Superior temporal gyrus (tissue), 1 donor: ENCODE data around the gene KRTAP5-7.

Experiments
- DNase-seq: peaks from one replicate; pipeline ENCODE4 v3.0.0-alpha.2; 2016; ENCODE audit errors: extremely low spot score

The KRTAP5-7 gene

DNA sequence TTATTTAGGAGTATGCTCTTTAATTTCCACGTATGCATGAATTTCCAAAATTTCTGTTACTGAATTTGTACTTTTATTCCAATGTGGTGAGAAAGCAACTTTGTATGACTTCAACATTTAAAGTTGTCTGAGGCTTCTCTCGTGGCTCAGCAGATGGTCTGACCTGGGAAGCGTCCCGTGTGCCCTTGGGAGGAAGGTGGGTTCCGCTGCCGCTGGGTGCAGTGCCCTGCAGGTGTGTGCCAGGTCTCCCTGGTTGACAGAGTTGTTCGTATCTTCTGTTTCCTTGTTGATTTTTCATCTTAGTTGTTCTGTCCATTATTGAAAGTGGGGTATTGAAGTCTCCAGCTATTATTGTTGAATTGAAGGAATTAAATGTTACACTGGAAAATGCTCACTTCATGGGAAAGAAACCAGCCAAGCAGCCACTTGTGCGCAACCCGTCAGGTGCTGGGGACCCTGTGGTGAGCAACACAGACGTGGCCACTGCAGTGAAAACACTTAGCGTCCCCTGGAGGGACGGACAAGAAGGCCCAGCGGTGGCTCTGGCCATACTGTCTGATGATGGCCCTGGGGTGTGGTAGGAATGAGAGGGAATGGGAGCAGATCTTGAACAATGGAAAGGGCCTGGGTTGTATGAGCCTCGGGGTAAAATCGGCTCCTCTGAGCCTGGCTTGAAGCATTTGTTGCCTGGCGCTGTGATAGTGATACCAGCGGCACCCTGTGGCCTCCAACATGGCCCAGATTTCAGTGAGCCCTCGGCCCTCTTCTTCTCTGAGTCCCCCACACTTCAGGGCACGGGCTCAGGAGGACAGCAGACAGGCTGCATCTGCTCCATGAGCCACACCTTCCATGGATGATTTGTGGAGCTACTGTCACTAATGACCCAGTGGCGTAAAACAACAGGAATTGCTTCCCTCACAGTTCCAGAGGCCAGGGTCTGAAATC lies 31.5 kb upstream of the KRTAP5-7 start:
- DNase-seq = no peak

DNA sequence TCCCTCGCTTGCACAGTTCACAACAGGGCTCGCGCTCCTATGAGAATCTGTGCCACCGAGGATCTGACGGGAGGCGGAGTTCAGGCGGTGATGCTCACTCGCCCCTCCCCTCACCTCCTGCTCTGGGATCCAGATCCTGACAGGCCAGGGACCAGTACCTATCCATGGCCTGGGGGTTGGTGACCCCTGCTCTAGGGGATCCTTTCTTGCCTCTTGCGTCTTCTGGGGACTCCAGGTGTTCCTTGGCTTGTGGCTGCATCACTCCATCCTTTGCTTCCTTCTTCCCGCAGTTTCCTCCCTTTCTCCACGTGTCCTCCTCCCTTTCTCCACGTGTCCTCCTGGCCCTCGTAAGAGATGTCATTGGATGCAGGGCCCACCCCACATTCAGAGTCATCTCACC lies 30.6 kb upstream of the KRTAP5-7 start:
- DNase-seq = no peak

DNA sequence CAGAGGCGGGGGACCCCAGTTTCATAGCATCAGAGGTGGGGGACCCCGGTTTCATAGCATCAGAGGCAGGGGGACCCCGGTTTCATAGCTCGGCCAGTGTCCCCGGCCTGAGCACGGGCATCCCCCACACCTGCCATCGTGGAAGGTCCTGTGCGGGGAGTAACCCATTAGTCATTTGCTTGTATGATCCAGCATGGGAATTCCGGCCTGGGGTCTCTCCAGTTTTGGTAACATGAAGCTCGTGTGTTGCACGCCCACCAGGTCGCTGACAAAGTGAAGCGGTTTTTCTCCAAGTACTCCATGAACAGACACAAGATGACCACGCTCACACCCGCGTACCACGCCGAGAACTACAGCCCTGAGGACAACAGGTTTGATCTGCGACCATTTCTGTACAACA lies 29.0 kb upstream of the KRTAP5-7 start:
- no peak for DNase-seq

DNA sequence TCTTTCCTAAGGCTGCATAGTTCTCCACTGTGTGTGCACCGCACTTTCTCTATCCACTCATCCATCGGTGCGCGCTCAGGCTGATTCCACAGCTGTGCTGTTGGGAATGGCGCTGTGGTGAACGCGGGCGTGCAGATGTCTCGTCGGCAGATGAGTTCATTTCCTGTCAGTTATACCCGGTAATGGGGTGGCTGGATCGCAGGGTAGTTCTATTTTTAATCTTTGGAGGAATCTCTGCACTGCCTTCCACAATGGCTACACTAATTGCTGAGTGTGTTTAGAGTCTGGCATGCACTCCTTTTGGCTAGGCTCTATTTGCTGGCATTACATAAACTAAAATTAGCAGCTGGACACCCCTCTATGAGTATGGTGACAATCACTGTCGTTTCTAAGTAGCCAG lies 27.9 kb upstream of the KRTAP5-7 start:
- no peak for DNase-seq

DNA sequence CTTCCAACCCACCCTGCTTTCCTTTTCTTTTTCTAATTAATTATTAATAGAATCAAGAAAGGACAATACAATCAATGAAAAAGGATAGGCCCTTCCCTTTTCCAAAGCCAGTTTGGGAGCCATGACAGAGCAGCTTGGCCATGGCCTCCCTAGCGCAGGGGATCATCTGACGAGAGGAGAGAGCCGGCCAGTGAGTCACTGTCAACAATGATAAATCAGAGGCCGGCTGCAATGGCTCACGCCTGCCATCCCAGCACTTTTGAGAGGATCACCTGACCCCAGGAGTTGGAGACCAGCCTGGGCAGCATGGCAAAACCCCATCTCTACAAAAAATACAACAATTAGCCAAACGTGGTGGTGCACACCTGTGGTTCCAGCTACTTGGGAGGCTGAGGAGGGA lies 27.5 kb upstream of the KRTAP5-7 start:
- DNase-seq = no peak

DNA sequence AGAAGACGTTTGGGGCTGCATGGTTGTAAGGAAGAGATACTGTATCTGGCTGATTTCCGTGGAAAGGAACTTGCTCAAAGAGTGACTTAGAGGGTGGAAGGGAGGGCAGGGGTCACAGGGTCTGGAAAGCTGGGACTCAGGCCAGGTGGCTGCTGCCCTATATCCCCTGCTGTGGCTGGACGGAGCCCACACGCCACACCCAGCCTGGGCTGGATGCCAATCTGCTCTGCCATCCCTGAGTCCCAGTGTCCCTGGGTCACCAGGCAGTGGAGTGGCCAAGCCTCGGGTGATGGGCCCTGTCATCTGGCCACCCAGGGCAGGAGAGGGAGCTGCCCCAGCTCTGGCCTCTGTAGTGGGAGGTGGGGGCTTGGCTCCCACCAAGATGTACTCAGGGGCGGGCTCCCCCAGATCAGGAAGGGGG lies 26.5 kb upstream of the KRTAP5-7 start:
- no peak for DNase-seq

DNA sequence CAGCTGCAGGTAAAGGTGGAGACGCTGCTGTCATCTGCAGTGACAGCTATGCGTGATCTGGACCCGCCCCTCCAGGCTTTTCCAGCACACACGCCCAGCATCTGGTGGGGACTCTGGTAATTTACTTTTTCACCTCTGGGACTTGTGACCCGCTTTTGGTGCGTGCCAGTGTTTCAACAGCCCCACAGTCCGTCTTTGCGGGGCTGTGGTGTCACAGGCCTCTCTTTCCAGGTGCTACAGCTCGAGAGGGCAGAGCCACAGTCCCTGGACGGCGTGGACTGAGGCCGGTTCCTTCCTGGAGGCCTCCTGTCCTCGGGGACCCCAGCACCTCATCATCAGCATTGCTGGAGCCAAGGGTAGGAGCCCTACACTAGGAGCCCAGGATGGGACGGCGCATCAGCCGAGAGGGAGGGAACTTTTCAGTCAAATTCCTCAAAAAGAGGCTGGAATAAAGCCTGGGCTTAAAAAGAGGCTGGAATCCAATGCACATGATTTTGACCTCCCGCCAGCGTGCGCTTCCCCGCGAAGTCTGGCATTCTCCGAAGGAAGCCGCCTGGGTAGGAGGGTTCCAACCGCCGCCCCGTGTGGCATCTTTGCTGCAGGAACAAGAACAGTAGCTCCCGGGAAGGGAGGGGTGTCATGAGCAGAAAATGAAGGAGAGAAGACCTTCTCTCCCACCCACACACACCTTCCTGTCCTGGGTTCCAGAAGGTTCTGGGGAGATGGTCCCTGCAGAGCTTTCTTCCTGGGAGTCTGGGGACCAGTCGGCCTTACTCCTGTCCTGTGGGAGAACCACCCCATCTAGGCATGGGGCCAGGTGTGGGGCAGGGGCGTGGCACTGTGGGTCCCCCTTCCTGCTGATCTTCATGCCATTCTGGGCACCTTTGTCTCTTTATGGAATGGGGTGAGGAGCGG lies 25.7 kb upstream of the KRTAP5-7 start:
- DNase-seq = no peak

DNA sequence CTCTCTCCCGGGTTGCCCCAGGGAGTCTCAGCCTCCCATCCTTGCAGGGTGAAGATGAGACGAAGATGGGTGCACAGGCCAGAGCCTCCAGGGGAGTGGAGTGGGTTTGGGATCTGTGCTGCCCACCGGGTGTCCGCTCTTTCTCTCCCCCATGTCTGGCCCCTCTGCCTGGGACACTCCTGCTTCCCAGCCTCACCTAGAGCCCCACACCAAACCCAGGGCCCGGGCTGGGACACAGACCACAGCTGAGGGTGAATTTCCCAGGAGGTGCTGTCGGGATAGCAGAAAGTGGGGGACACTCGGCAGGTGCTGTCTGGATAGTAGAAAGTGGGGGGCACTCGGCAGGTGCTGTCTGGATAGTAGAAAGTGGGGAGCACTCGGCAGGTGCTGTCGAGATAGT lies 25.0 kb upstream of the KRTAP5-7 start:
- no peak for DNase-seq

DNA sequence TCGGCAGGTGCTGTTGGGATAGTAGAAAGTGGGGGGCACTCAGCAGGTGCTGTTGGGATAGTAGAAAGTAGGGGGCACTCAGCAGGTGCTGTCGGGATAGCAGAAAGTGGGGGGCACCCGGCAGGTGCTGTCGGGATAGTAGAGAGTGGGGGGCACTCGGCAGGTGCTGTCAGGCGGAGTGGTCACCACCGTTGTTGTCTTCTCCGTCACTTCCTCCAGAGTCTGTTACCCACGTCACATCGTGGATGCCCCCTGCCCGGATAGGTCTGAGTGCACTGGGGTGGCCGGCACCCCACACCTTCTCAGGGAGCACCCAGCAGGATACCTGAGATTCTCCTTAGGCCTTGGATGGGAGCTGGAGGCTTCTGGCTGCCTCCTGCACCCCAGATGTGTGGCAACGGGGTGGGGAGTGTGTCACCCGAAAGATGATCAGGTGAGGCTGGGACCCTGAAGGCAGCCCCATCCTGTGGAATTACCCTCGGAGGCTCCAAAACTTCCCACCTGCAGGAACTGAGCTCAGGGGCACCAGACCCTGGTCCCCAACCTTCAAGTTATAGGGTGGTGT lies 24.1 kb upstream of the KRTAP5-7 start:
- DNase-seq = no peak

DNA sequence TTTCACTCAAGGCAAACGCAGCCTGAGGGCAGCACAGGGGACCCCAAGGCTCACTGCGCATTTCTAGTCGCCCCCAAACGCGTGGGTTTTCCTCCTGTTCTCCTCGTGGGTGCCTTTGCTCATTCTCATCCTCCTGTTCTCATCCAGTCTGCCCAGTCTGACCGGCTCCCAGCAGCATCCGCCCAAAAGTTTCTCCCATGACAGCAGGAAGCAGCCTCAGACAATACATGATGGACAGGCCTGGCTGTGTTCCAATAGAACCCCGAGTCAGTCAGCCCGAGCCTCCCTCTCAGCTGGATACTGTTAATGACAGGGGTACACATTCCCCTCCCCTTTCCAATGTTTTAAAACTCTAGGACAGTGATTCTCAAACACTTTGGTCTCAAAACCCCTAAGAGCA lies 22.5 kb upstream of the KRTAP5-7 start:
- DNase-seq = no peak

DNA sequence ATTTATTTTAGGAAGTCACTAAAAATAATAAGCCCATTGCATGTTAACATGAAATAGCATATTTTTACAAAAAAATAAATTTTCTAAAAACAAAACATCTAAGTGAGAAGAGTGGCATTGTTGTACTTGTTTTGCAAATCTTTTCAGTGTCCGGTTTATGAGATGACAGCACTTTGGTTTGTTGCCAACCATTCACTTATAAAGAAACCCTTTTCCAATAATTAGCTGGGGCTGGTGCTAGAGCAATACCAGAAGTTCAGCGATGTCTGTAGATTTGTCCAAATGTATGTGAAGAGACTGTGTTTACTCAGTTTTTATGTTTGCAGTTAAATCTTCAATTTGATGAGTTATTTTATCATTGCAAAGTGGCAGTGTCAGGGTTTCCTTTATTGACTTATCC lies 22.1 kb upstream of the KRTAP5-7 start:
- peak; percentile 35 for DNase-seq

DNA sequence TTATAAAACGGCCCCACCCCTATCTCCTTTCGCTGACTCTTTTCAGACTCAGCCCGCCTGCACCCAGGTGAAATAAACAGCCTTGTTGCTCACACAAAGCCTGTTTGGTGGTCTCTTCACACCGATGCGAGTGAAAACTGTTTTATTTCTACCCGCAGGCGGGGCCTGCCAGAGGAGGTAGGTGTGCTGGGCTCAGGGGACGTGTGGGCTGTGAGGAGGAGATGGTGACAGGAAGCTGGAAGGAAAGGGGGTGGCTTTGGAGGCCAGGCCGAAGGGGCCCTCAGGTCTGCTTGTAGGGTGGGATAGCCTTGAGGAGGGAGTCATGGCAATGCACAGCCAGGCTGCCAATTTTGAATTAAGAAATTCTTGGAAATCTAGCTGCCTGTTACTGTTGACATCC lies 21.3 kb upstream of the KRTAP5-7 start:
- no peak for DNase-seq

DNA sequence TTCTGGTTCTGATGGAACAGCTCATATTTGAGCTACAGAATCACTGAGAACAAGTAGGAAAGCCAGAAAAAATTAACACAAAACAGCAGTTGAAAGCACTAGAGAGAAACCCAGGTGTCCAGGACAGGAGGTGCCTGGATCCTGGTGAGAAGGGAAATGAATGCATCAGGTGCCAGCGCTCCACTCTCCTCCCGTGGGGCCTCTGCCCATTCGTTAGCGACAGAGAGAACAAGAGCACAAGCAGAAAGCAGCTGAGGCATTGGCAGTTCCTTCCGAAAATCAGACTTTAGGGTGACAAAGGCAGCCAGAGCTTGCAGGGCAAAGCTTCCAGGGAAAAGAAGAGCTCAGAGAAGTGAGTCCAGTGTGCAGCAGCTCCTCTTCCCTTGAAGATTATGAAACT lies 20.0 kb upstream of the KRTAP5-7 start:
- no peak for DNase-seq

DNA sequence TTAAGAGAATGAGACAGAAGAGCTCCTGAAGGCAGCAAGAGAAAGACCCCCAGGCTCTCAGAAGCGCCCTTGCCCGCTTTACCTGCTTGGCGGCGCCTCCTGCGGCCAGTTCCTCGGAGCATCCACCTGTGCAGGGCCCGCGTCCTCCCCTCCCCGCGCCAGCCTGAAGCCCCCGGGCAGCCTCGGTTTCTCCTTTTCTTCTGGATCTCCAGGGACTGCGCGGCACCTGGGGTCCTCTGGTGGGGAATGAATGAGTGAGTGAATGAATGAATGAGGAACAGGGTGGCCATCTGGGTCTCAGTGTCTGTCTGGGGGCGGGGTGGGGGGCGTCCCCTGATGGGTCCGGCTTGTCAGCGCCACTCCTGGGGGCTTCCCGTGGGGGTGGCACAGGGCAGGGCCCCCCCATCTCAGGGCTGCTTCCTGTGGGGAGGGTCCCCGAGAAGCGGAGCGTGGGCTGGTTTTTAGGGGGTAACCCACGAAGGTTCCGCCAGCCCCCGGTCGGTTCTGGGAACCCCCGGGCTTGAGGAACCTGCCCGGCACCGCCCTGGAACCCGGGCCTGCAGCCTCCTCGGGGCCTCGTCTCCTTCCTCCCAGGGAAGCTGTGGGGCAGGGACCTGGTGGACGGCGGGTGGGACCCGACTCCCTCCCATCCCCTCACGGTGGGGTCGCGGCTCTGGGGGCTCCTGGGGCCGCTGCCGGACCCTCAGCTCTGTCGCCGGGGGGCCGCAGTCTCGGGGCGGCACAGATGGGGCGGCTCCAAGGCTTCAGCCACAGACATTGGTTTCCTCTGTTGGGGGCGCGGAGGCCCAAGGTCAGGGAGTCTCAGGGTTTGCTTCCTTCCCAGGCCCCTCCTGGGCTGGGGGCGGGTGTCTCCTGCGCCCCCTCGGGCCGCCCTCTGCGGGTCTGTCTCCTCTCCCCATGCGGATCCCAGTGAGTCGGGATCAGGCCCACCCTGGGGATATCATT lies 8.3 kb upstream of the KRTAP5-7 start:
- DNase-seq = no peak

DNA sequence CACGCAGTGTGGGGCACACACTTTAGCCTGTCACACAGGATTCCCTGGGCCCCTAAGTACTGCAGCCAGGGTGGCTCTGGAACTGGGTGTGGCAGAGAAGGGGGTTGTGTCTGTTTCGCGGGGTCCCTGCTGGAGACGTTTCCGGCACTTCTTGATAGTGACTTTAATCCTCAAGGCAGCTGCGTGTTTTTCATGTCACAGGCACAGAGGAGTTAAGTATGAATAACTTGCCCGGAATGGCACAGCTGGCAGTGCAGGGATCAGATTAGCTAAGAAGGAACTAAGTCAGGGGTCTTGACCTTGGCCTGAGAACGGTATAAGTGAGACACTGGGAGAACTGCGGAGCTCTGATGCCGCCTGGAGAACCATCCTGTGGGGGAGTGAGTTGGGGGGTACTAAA lies 7.5 kb upstream of the KRTAP5-7 start:
- DNase-seq = no peak

DNA sequence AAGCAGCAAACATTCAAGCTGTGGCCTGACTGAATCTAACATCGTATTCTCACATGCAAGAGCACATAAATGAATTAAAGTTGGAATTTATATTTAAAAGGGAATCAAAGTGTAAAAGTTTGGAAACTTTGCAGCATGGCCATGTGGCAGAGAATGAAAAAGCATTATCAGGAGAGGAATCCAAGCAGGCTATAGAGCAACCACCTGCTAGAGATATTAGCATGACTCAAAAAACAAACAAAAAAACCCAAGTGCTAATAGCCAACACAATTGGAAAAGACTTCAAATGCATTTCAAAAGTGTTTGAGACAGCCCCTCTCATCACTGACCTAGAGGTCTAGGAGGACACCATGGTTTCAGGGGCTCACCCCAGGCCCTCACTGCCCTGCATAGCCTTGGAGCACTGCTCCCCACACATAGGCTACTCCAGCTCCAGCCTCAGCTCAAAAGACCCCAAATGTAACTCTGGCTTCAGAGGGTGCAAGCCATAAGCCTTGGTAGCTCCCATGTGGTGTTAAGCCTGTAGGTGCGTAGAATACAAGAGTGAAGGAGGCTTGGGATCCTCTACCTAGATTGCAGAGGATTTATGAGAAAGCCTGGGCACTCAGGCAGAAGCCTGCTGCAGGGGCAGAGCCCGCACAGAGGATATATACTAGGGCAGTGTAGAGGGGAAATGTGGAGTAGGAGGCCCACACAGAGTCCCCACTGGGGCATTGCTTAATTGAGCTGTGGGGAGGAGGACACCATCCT lies 1.7 kb upstream of the KRTAP5-7 start:
- DNase-seq = no peak

DNA sequence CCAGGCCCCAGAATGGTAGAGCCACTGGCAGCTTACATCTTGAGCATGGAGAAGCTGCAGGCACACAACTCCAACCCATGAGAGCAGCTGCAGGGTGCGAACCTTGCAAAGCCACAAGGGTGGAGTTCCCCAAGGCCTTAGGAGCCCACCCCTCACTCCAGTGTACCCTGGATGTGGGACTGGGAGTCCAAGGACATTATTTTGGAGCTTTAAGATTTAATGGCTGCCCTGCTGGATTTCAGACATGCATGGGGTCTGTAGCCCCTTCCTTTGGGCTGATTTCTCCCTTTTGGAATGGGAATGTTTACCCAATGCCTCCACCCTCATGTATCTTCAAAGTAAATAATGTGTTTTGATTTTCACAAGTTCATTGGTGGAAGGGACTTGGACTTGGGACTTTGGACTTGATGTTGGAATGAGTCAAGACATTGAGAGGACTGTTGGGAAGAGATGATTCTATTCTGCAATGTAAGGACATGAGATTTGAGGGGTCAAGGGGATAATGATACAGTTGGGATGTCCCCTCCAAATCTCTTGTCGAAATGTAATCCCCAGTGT lies 1.1 kb upstream of the KRTAP5-7 start:
- no peak for DNase-seq

DNA sequence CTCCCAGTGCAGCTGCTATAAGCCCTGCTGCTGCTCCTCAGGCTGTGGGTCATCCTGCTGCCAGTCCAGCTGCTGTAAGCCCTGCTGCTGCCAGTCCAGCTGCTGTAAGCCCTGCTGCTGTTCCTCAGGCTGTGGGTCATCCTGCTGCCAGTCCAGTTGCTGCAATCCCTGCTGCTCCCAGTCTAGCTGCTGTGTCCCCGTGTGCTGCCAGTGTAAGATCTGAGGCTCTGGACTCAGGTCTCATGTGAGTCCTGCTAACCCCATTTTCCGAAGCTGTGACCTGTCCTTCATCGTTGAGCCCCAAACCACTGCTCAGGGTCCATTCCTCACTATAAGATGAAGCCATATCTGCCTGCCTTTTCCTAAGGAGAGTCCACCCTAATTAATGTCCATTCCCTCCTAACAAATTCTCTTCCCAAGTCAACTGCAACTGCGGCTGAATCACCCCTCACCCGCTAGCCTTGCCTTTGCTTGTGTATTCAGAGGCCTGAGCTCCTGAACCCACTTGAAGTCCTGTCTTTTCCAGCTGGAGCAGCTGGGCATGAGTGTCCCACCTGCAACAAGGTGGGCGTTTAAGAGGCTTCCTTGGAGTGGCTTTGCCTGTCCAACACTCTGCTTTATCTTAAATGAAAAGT lies 626 bp downstream of the KRTAP5-7 start:
- DNase-seq = no peak

DNA sequence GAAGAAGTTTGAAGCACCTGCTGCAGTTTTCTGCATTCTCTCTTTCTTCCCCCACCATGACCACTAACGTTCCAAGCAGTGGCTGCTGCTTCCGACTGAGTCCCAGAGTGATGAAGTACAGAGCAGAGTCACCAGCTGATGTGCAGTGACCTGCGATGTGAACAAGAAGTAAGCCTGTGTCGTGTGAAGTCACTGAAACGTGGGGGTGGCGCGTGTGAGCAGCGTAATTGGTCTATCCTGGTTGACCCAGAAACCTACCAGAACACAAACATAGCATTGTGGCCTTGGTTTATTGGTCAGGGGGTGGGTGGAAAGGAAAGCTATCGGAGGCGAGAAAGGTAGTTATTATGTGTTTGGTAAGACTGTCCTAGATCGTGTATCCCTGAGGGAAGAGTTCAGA lies 3.5 kb downstream of the KRTAP5-7 start:
- no peak for DNase-seq
